ENCODE data around the gene CLOCK. TPM values are rescaled to one million over a fixed set of nuclear protein-coding genes. Genes with fewer than 3 reads are reported as not detected.

The CLOCK gene
- total and polyA plus RNA-seq, 2 of the 8 experiments (the other 6 are each of a cell fraction or from before 2014, with no cell fraction given) = 7.7 to 24.2 TPM

DNA sequence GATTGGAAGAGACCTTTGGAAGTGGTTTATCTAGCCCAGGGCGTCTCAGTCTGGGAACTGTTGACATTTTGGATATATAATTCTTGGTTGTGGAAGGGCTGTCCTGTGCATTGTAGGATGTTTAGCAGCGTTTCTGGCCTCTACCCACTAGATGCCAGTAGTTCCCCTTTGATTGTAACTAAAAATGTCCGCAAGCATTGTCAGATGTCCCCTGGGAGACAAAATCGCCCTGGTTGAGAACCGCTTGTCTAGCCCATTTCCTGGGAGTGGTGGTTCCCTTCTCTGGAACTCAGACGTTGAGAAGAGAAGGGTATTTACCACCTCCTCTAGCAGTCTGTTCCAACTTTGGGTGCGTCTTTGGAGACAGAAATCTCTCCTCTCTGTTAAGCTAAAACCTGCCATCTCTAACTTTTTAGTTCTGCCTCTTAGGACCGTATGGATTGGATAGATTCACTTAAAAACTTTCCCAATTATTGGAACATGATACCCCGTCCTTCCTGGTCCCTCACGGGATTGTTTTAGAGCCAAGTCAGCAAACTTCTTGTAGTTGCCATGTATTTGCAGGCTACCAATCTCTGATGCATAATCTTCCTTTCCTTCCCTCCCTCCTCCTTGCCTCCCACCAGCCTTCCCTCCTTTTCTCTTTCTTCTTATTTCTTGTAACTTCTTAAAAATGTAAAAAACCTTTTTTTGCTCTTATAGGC lies 137.1 kb downstream of the CLOCK start:
- H2BK20ac ChIP-seq (ENCODE audit: low read length) = no peak overlapping the region
- DNase-seq (ENCODE audit: low read depth in 1 of 2, low spot score in 2 of 2) (no peak), FAIRE-seq (peak; percentile 57)
- H3K4me2 ChIP-seq (ENCODE audit: insufficient read depth in 1 of 2, low read depth in 2 of 2, low read length in 2 of 2) = no peak overlapping the region
- no peak overlapping the region for H3K18ac ChIP-seq (ENCODE audit: extremely low read depth, low read length)
- H3K36me3 ChIP-seq (ENCODE audit: control insufficient read depth in 2 of 4, insufficient read depth in 4 of 4, low read length in 3 of 4) = peaks cover 2 to 43% (median 12%) of the 10 kb centered on the region in 4 experiments; a peak in 6 of 8 replicates
- H2AFZ ChIP-seq (ENCODE audit: low read length) = no peak overlapping the region
- no peak overlapping the region for H4K91ac ChIP-seq (replicated peaks; ENCODE audit: insufficient read length, low read length)
- peaks cover 6% of the 10 kb centered on the region for H3K79me1 ChIP-seq (ENCODE audit: low read depth, low read length)
- peaks cover 0 to 3% (median under 1%) of the 10 kb centered on the region in 4 experiments; a peak in 2 of 7 replicates for H3K4me1 ChIP-seq (replicated peaks in 1 of 4; ENCODE audit: control insufficient read depth in 3 of 4, insufficient read depth in 4 of 4, low read length in 3 of 4)
- H3K56ac ChIP-seq (replicated peaks; ENCODE audit: insufficient read length, low read depth, low read length) = no peak overlapping the region
- no peak overlapping the region for H4K5ac ChIP-seq (ENCODE audit: insufficient read length, low read depth, low read length)
- no peak overlapping the region for H2BK5ac ChIP-seq (ENCODE audit: low read depth, low read length)
- peaks cover 14 to 19% of the 10 kb centered on the region in 2 experiments for H4K20me1 ChIP-seq (replicated peaks in 1 of 2; ENCODE audit: control insufficient read depth in 1 of 2, insufficient read depth in 2 of 2, low read length in 2 of 2)
- H3K9ac ChIP-seq (replicated peaks in 1 of 4; ENCODE audit: extremely low read depth in 1 of 4, low read depth in 3 of 4, low read length in 3 of 4) = no peak overlapping the region
- H2BK15ac ChIP-seq (ENCODE audit: low read length) = no peak overlapping the region
- H3K4me3 ChIP-seq (ENCODE audit: extremely low read depth in 1 of 4, insufficient read depth in 2 of 4, low read depth in 3 of 4, low read length in 4 of 4) = no peak overlapping the region
- no peak overlapping the region for H2BK12ac ChIP-seq (ENCODE audit: low read depth, low read length)
- H3K14ac ChIP-seq (ENCODE audit: insufficient read length) = no peak overlapping the region
- H3K4ac ChIP-seq (replicated peaks; ENCODE audit: insufficient read length, low read depth, low read length) = no peak overlapping the region
- TF ChIP-seq YY1 (IDR thresholded peaks at IDR 0.05; ENCODE audit: low read depth, low read length) = peak; percentile 39; the same call in 1 of the 2 replicates
- TF ChIP-seq CTCF (IDR thresholded peaks at IDR 0.05; ENCODE audit: control extremely low read depth in 1 of 3, insufficient read depth in 1 of 3, low read depth in 1 of 3, low read length in 3 of 3) = peak in 2 of 3 experiments; percentile 39 to 46; a peak in 3 of 4 replicates
- TF ChIP-seq, protein P1, sequence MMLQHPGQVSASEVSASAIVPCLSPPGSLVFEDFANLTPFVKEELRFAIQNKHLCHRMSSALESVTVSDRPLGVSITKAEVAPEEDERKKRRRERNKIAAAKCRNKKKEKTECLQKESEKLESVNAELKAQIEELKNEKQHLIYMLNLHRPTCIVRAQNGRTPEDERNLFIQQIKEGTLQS (IDR thresholded peaks at IDR 0.05; ENCODE audit: insufficient read depth, low read depth, low read length) = no peak
- no peak for TF ChIP-seq NRF1 (IDR thresholded peaks at IDR 0.05; ENCODE audit: low read depth, low read length)
- peak; percentile 62 to 75 for TF ChIP-seq RAD21 (IDR thresholded peaks at IDR 0.05 in 1 of 2, conservative IDR thresholded peaks at IDR 0.05 in 1 of 2; ENCODE audit: low read depth in 2 of 2, low read length in 2 of 2)
- no peak for TF ChIP-seq CHD1 (IDR thresholded peaks at IDR 0.05; ENCODE audit: low read depth, low read length)
- H3K9me3 ChIP-seq (ENCODE audit: insufficient read depth in 2 of 2, low read depth in 1 of 2, low read length in 1 of 2) = no peaks in the 10 kb centered on the region
- H2BK120ac ChIP-seq (replicated peaks; ENCODE audit: low read depth, low read length) = no peak overlapping the region
- no peak overlapping the region for H4K8ac ChIP-seq (ENCODE audit: extremely low read depth, insufficient read depth, low read length)
- ChIA-PET CTCF (ENCODE audit: partially characterized antibody) (interaction anchor here (0.7 to 2.7 kb wide), 16 partner anchors 9 to 458 kb away, joined by 3 to 9 read pairs (median 3); no protein-coding TSS in a partner anchor), POLR2A (ENCODE audit: partially characterized antibody) (interaction anchor here (0.7 to 2.9 kb wide), 4 partner anchors 13 to 203 kb away, joined by 3 to 19 read pairs (median 4); partner anchors contain the start of genes CLOCK and TMEM165)
- peaks cover 12 to 95% of the 10 kb centered on the region in 2 experiments for H3K79me2 ChIP-seq (ENCODE audit: control insufficient read depth in 1 of 2, insufficient read depth in 2 of 2, low read length in 2 of 2)
- no peak overlapping the region for H3K27ac ChIP-seq (ENCODE audit: low read depth, low read length)
- H3K23me2 ChIP-seq (ENCODE audit: low read depth, low read length) = no peaks in the 10 kb centered on the region
- H3K27me3 ChIP-seq (replicated peaks in 1 of 4; ENCODE audit: control insufficient read depth in 3 of 4, extremely low read depth in 1 of 4, insufficient read depth in 3 of 4, low read length in 3 of 4) = no peaks in the 10 kb centered on the region
- no peak overlapping the region for H2AK5ac ChIP-seq (ENCODE audit: low read depth, low read length)
- 79% methylated on average over 10 of the region's 10 CpGs; no CpG with 5 or more reads in 1 of the 2 experiments for WGBS, 2 experiments (ENCODE audit: extremely low coverage in 1 of 2, insufficient coverage in 1 of 2, insufficient read length in 1 of 2, insufficient replicate concordance in 2 of 2, low coverage in 1 of 2, low lambda C conversion rate in 2 of 2, missing lambda C conversion rate in 1 of 2)
- no peak overlapping the region for H3K23ac ChIP-seq (ENCODE audit: insufficient read length)

All from H1 (cell line).